Fibroblast of lung (primary cell): ENCODE results near the gene ANKRD44. TPM values are rescaled to one million over a fixed set of nuclear protein-coding genes. Genes with fewer than 3 reads are reported as not detected.

ENCODE experiments used
- DNase-seq, 2 donors: peaks; one replicate each; pipeline versions ENCODE4 v3.0.0 to v3.0.0-alpha.2; 2010; ENCODE audit warnings: low read depth in 2 of 2
- H2AFZ ChIP-seq: 2 replicates; pipeline ENCODE4 v1.5.1; 2012; ENCODE audit warnings: low read length, control low read depth, inconsistent platforms
- H3K27ac ChIP-seq: 2 replicates; pipeline ENCODE4 v1.5.1; 2011; ENCODE audit warnings: low read length, control low read depth; ENCODE audit not compliant: insufficient read depth
- H3K27me3 ChIP-seq: 2 replicates; pipeline ENCODE4 v1.5.1; 2011; ENCODE audit warnings: mild to moderate bottlenecking, low read length; ENCODE audit not compliant: control insufficient read depth, insufficient read depth
- H3K36me3 ChIP-seq: 2 replicates; pipeline ENCODE4 v1.5.1; 2011; ENCODE audit warnings: low read length; ENCODE audit not compliant: control insufficient read depth, insufficient read depth
- H3K4me1 ChIP-seq: 2 replicates; pipeline ENCODE4 v1.5.1; 2011; ENCODE audit warnings: low read length; ENCODE audit not compliant: control insufficient read depth, insufficient read depth; ENCODE audit errors: extremely low read depth
- H3K4me2 ChIP-seq: 2 replicates; pipeline ENCODE4 v1.5.1; 2011; ENCODE audit warnings: low read length, control low read depth; ENCODE audit not compliant: insufficient read depth; ENCODE audit errors: extremely low read depth
- H3K4me3 ChIP-seq, 4 experiments: fragments of 200-600 bp in 1 of 4; sonication (generic) in 1 of 4; replicated peaks in 1 of 4; 2 replicates each; pipeline ENCODE4 v1.5.1; 2011 to 2016; ENCODE audit warnings: low read length in 4 of 4, low read depth in 3 of 4, mild to moderate bottlenecking in 3 of 4, control low read depth in 2 of 4, inconsistent platforms in 1 of 4, mixed read lengths in 1 of 4; ENCODE audit not compliant: insufficient read depth in 1 of 4; ENCODE audit errors: control extremely low read depth in 1 of 4
- H3K79me2 ChIP-seq: 2 replicates; pipeline ENCODE4 v1.5.1; 2012; ENCODE audit warnings: mild to moderate bottlenecking, low read length, inconsistent platforms; ENCODE audit not compliant: control insufficient read depth, insufficient read depth
- H3K9ac ChIP-seq: 2 replicates; pipeline ENCODE4 v1.5.1; 2011; ENCODE audit warnings: mild to moderate bottlenecking, low read length, control low read depth; ENCODE audit not compliant: insufficient read depth
- H3K9me3 ChIP-seq: 2 replicates; pipeline ENCODE4 v1.5.1; 2012; ENCODE audit warnings: low read depth, low read length; ENCODE audit not compliant: control insufficient read depth, insufficient read depth
- H4K20me1 ChIP-seq: 2 replicates; pipeline ENCODE4 v1.5.1; 2011; ENCODE audit warnings: low read length; ENCODE audit not compliant: control insufficient read depth, insufficient read depth; ENCODE audit errors: extremely low read depth
- CTCF ChIP-seq, 2 donors: IDR thresholded peaks in 1 of 2; conservative IDR thresholded peaks in 1 of 2; 1 replicate in 1 of 2; 2 replicates in 1 of 2; pipeline ENCODE4 v1.5.1; 2011 to 2012; ENCODE audit warnings: low read length in 2 of 2, control low read depth in 1 of 2, inconsistent platforms in 1 of 2, low read depth in 1 of 2, mild to moderate bottlenecking in 1 of 2
- EZH2 ChIP-seq: IDR thresholded peaks from 2 replicates; pipeline ENCODE4 v1.5.1; 2012; ENCODE audit warnings: low read length, control low read depth, mild to moderate bottlenecking; ENCODE audit errors: missing control alignments
- polyA plus RNA-seq, 2 donors: library from polyadenylated mRNA; depleted of rRNA in 1 of 2; stranded (reverse) in 1 of 2; unstranded in 1 of 2; fragments of >200 nt; gene quantifications; 2 replicates each; pipeline ENCODE4 v1.2.1, GENCODE V29; 2011 to 2012; ENCODE audit warnings: missing spikeins in 1 of 2
- total RNA-seq: library from RNA; depleted of rRNA; stranded (reverse); fragments of >200 nt; gene quantifications from 2 replicates; pipeline ENCODE4 v1.2.1, GENCODE V29; 2014

Gene ANKRD44
- total and polyA plus RNA-seq, 2 donors (not counting 1 experiment from before 2014, with no cell fraction given): 7.6 to 9.7 TPM

- Histone ChIP-seq H3K4me1 (peaks cover 5% of the 10 kb centered on the region), H3K9ac (no peak overlapping the region), H3K9me3 (no peaks in the 10 kb centered on the region), H4K20me1 (no peaks in the 10 kb centered on the region), H3K27ac (no peak overlapping the region), H3K27me3 (no peaks in the 10 kb centered on the region), H3K4me3 (no peak overlapping the region), H3K36me3 (no peaks in the 10 kb centered on the region), H2AFZ (no peak overlapping the region), H3K79me2 (no peaks in the 10 kb centered on the region), H3K4me2 (no peak overlapping the region)
- DNase-seq: no peak
- no peak for TF ChIP-seq CTCF (conservative IDR thresholded peaks at IDR 0.05 in 1 of 2, IDR thresholded peaks at IDR 0.05 in 1 of 2; ENCODE audit: low read depth in 1 of 2, low read length in 2 of 2)
- no peak for TF ChIP-seq EZH2
Measured at GRCh38 chr2:197233473-197233872, 77.1 kb downstream of the ANKRD44 start.

- H2AFZ ChIP-seq: no peak overlapping the region
- H3K79me2 ChIP-seq: no peaks in the 10 kb centered on the region
- H3K9ac ChIP-seq: no peak overlapping the region
- H3K4me2 ChIP-seq: no peak overlapping the region
- H3K27ac ChIP-seq: no peak overlapping the region
- H3K4me1 ChIP-seq: peaks cover 5% of the 10 kb centered on the region
- H3K4me3 ChIP-seq: no peak overlapping the region
- DNase-seq: no peak
- H3K36me3 ChIP-seq: no peaks in the 10 kb centered on the region
- no peaks in the 10 kb centered on the region for H4K20me1 ChIP-seq
- TF ChIP-seq CTCF (conservative IDR thresholded peaks at IDR 0.05 in 1 of 2, IDR thresholded peaks at IDR 0.05 in 1 of 2; ENCODE audit: low read depth in 1 of 2, low read length in 2 of 2) (no peak), EZH2 (no peak)
- H3K27me3 ChIP-seq: no peaks in the 10 kb centered on the region
- H3K9me3 ChIP-seq: no peaks in the 10 kb centered on the region
Measured at GRCh38 chr2:197232010-197232409, 78.6 kb downstream of the ANKRD44 start.

- no peak overlapping the region for H3K27ac ChIP-seq
- no peak for TF ChIP-seq CTCF (conservative IDR thresholded peaks at IDR 0.05 in 1 of 2, IDR thresholded peaks at IDR 0.05 in 1 of 2; ENCODE audit: low read depth in 1 of 2, low read length in 2 of 2)
- TF ChIP-seq EZH2: no peak
- no peaks in the 10 kb centered on the region for H3K27me3 ChIP-seq
- no peaks in the 10 kb centered on the region for H3K79me2 ChIP-seq
- H3K9me3 ChIP-seq: no peaks in the 10 kb centered on the region
- H2AFZ ChIP-seq: no peak overlapping the region
- no peaks in the 10 kb centered on the region for H4K20me1 ChIP-seq
- no peak overlapping the region for H3K9ac ChIP-seq
- H3K4me2 ChIP-seq: no peak overlapping the region
- H3K36me3 ChIP-seq: no peaks in the 10 kb centered on the region
- no peak overlapping the region for H3K4me3 ChIP-seq
- H3K4me1 ChIP-seq: peaks cover 5% of the 10 kb centered on the region
- peak; percentile 31 to 92 for DNase-seq
Measured at GRCh38 chr2:197229509-197230443, 80.8 kb downstream of the ANKRD44 start.
